NCI-H1105 treated with DMSO at 0.1 percent for 48 hours (cell line): ENCODE data around the gene HPSE2.

ENCODE experiments used
- DNase-seq: peaks from one replicate; lab custom pipeline; 2025; lab: John Stamatoyannopoulos, UW

Gene HPSE2

DNA sequence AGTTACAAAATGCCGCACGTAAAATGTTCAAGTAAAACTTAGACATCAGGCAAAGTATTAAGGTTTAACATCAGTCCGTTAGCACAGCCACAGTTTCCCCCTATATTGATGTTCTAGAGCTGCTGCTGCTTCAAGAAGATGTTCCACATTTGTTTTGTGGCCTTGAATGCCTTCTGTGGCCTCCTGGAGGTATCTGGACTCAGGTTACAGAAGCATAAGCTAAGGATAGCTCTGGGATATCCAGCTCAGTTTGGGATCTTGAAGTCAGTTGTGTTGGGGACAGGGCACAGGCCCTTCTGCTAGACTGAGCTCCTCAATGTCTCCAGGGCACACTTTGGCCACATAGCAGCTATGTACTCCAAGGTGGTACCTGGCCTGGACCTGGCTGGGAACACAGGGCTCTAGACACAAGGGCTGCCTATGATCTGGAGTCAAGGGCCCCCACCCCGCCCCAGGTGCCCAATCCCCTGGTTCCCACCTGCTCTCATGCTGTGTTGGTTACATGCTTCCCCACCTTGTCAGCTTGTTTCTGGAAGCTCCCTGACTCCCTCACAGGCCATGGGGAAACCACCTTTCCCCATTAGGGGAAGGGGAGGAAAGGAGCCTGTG is 825.4 kb downstream of the HPSE2 start:
- no peak for DNase-seq

DNA sequence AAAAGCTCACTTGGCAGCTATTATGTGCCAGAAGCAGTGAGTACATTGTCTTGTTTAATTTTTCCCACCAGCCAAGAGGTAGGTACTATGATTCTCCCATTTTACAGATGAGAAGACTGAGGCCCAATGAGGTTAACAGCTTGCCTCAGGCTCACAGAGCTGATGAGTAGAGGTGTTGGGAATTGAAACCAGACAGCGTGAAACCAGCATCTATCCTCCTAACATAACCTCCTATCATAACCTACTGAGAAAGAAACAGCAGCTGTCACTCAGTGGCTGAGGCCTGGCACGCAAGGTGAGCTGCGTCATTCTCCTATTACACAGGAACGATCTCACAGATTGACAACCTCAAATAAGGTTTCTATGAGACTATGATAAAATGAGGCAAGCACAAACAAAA is 826.9 kb downstream of the HPSE2 start:
- DNase-seq, result no peak

DNA sequence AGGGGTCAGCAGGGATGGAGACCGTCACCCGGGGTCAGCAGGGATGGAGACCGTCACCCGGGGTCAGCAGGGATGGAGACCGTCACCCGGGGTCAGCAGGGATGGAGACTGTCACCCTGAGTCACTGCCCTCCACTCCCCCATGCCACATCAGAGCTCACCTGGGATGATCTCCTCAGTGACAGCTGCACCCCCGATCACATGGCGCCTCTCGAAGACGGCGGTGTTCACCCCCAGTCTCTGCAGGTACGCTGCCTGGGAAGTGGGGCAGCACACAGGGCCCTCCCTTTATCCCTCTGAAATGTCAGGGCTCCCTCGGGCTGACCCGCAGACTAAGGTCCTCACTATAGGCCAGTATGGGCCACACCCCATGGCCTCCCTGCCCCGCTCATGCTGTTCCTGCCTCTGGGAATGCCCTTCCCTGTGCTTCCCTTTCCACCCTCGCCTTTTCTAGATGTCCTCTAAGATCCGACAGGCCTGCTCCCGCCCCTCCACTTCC is 827.9 kb downstream of the HPSE2 start:
- no peak for DNase-seq
